Keratinocyte (primary cell): Measurements from ENCODE around the gene RSBN1.

Experiments
- CTCF ChIP-seq, 3 experiments: IDR thresholded peaks in 1 of 3; conservative IDR thresholded peaks in 1 of 3; optimal IDR thresholded peaks in 1 of 3; 2 replicates in 2 of 3; 3 replicates in 1 of 3; pipeline versions ENCODE3 to v1.5.1; 2011; ENCODE audit warnings: low read length in 3 of 3, mild to moderate bottlenecking in 3 of 3, moderate library complexity in 2 of 3, control low read depth in 1 of 3, inconsistent platforms in 1 of 3; ENCODE audit not compliant: insufficient read depth in 2 of 3; ENCODE audit errors: extremely low read depth in 1 of 3
- EZH2 ChIP-seq: IDR thresholded peaks from one replicate; pipeline ENCODE4 v1.6.1; 2012; ENCODE audit warnings: inconsistent platforms, mild to moderate bottlenecking, low read length, moderate library complexity

DNA sequence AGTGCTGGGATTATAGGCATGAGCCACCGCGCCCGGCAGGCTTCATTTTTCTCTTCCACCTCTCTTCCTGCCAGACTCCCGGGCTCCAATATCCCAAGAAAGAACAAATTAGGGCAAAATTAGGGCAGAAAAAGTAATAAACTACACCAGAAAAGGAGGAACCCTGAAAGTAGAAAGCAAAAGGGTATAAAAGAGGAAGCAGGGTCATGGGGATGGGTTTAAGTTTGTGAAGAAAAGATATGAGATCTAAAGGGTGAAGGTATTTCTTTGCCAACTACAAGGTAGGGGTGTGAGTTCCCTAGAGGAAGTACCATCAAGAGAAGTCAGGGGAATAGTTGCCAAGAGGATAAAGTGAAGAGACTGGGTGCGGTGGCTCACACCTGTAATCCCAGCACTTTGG lies 49.4 kb upstream of the RSBN1 start:
- no peak for TF ChIP-seq CTCF (optimal IDR thresholded peaks at IDR 0.05 in 1 of 3, IDR thresholded peaks at IDR 0.05 in 1 of 3, conservative IDR thresholded peaks at IDR 0.05 in 1 of 3; ENCODE audit: extremely low read depth in 1 of 3, insufficient read depth in 2 of 3, low read length in 3 of 3)
- TF ChIP-seq EZH2 = no peak
